GM18511 (cell line): Measurements from ENCODE around the gene MEIOSIN.

ENCODE experiments used
- ATAC-seq: cut with Tn5 transposase; IDR thresholded peaks from one replicate; pipeline ENCODE4 v1.9.1; 2021; ENCODE audit warnings: mild to moderate bottlenecking, moderate library complexity; ENCODE audit not compliant: unreplicated experiment

Gene MEIOSIN

GRCh38 chr19:45779231-45780145, 46.2 kb downstream of the MEIOSIN start:
- peak; percentile 85 for ATAC-seq

- ATAC-seq, result no peak
Measured at GRCh38 chr19:45780146-45780447, 46.9 kb downstream of the MEIOSIN start.

- no peak for ATAC-seq
Measured at GRCh38 chr19:45780448-45781213, 47.4 kb downstream of the MEIOSIN start.

- no peak for ATAC-seq
Measured at GRCh38 chr19:45781214-45782161, 48.2 kb downstream of the MEIOSIN start.

GRCh38 chr19:45782162-45782691, 49.0 kb downstream of the MEIOSIN start, which contains the start of gene DMPK:
Gene DMPK, minus strand, starts transcription at chr19:45782490. Its CDS starts 138 bp downstream, at chr19:45782352.
- ATAC-seq, result no peak

- no peak for ATAC-seq
Measured at GRCh38 chr19:45782820-45783785, 49.9 kb downstream of the MEIOSIN start.

GRCh38 chr19:45784096-45784495, 50.9 kb downstream of the MEIOSIN start:
- no peak for ATAC-seq

- ATAC-seq, result no peak
Measured at GRCh38 chr19:45785097-45785496, 51.9 kb downstream of the MEIOSIN start.

GRCh38 chr19:45785781-45786532, 52.7 kb downstream of the MEIOSIN start:
- no peak for ATAC-seq

GRCh38 chr19:45786533-45786894, 53.3 kb downstream of the MEIOSIN start:
- ATAC-seq, result no peak

GRCh38 chr19:45789035-45789786, 56.0 kb downstream of the MEIOSIN start:
- ATAC-seq, result no peak

GRCh38 chr19:45790942-45791341, 57.7 kb downstream of the MEIOSIN start:
- no peak for ATAC-seq

GRCh38 chr19:45791744-45792469, 58.7 kb downstream of the MEIOSIN start:
- peak; percentile 27 for ATAC-seq

- ATAC-seq, result peak; percentile 88
Measured at GRCh38 chr19:45792470-45793177, 59.4 kb downstream of the MEIOSIN start, which contains the start of gene DMWD. Gene DMWD, minus strand, starts transcription at chr19:45792845. Its CDS starts 89 bp downstream, at chr19:45792756.

- no peak for ATAC-seq
Measured at GRCh38 chr19:45793178-45793564, 59.9 kb downstream of the MEIOSIN start.

- no peak for ATAC-seq
Measured at GRCh38 chr19:45793876-45794275, 60.6 kb downstream of the MEIOSIN start.

GRCh38 chr19:45794627-45795026, 61.4 kb downstream of the MEIOSIN start:
- no peak for ATAC-seq
